ENCODE results near the gene SNX10. TPM values are rescaled to one million over a fixed set of nuclear protein-coding genes. Genes with fewer than 3 reads are reported as not detected.

Gene SNX10
- total and polyA plus RNA-seq, 2 of the 4 experiments (the other 2 are of a cell fraction), result not detected

GRCh38 chr7:26388256-26388655, 96.6 kb downstream of the SNX10 start:
- TF ChIP-seq SMC3 (IDR thresholded peaks at IDR 0.05; ENCODE audit: low read depth, low read length) (no peak), RCOR1 (IDR thresholded peaks at IDR 0.05; ENCODE audit: insufficient replicate concordance, low read length) (no peak), CEBPB (IDR thresholded peaks at IDR 0.05; ENCODE audit: low read depth, low read length) (no peak), MAZ (IDR thresholded peaks at IDR 0.05; ENCODE audit: borderline replicate concordance, low read depth, low read length) (no peak), POLR2A (IDR thresholded peaks at IDR 0.05; ENCODE audit: low read depth, low read length) (no peak)
- H3K4me3 ChIP-seq (ENCODE audit: insufficient read depth, low read depth, low read length), result no peak overlapping the region
- no peak overlapping the region for H3K56ac ChIP-seq (ENCODE audit: extremely low read depth, insufficient read depth, low read length)
- no peaks in the 10 kb centered on the region for H3K36me3 ChIP-seq (ENCODE audit: control insufficient read depth, insufficient read depth, low read length)
- DNase-seq (no peak), ATAC-seq (ENCODE audit: low read depth) (no peak)
- POLR2A ChIA-PET (ENCODE audit: unreplicated experiment), result no interaction called here
- H4K5ac ChIP-seq (ENCODE audit: low read depth, low read length), result no peak overlapping the region
- WGBS, 2 experiments (ENCODE audit: extremely low coverage in 2 of 2, insufficient read length in 1 of 2), result 56% methylated on average over 3 of the region's 4 CpGs; no CpG with 5 or more reads in 1 of the 2 experiments
- H3K4ac ChIP-seq (ENCODE audit: low read depth, low read length), result no peak overlapping the region
- no peak overlapping the region for H2BK15ac ChIP-seq (ENCODE audit: low read depth, low read length)
- peaks cover 5% of the 10 kb centered on the region for H3K27me3 ChIP-seq (ENCODE audit: control insufficient read depth, insufficient read depth, low read length)
- H3K14ac ChIP-seq (replicated peaks; ENCODE audit: low read depth, low read length), result no peak overlapping the region
- H4K91ac ChIP-seq (ENCODE audit: insufficient read depth, low read depth, low read length), result no peak overlapping the region
- no TSS peak for BruUV-seq (replicated peaks)
- H3K23ac ChIP-seq (ENCODE audit: low read depth, low read length), result no peak overlapping the region
- in situ Hi-C loops (cut with MboI; ENCODE audit: low sequenced_read_pairs) (no loop called here), dilution Hi-C loops (cut with HindIII; ENCODE audit: low sequenced_read_pairs, unreplicated experiment) (no loop called here), intact Hi-C loops (cut with micrococcal nuclease) (no loop called here)
- H3K4me1 ChIP-seq (ENCODE audit: control insufficient read depth, insufficient read depth, low read length), result no peaks in the 10 kb centered on the region
- H2BK120ac ChIP-seq (ENCODE audit: low read depth, low read length), result no peak overlapping the region
- no peak overlapping the region for H2AK5ac ChIP-seq (ENCODE audit: low read depth, low read length)
- no peak overlapping the region for H2BK5ac ChIP-seq (ENCODE audit: low read depth, low read length, poor library complexity, severe bottlenecking)
- H3K18ac ChIP-seq (ENCODE audit: low read depth, low read length), result no peak overlapping the region
- no peaks in the 10 kb centered on the region for H3K9me1 ChIP-seq (ENCODE audit: insufficient read depth, low read length)
- no peaks in the 10 kb centered on the region for H3K9me3 ChIP-seq (ENCODE audit: control insufficient read depth, insufficient read depth, low read length)
- no peaks in the 10 kb centered on the region for H4K20me1 ChIP-seq (ENCODE audit: insufficient read depth, low read length)
- CTCF ChIA-PET, result interaction anchor here (0.5 to 1.8 kb wide), 2 partner anchors 18 to 108 kb away, joined by 3 to 4 read pairs; no protein-coding TSS in a partner anchor
- no peak overlapping the region for H2BK20ac ChIP-seq (ENCODE audit: low read depth, low read length)
- no peak overlapping the region for H2AFZ ChIP-seq (replicated peaks; ENCODE audit: low read length, poor library complexity)
- no peak overlapping the region for H3K4me2 ChIP-seq (ENCODE audit: low read depth, low read length)
- no peak overlapping the region for H3K27ac ChIP-seq (ENCODE audit: insufficient read depth, low read length)
- no peaks in the 10 kb centered on the region for H3K79me1 ChIP-seq (ENCODE audit: low read depth in 1 of 2, low read length in 2 of 2)
- H3K9ac ChIP-seq (ENCODE audit: low read depth, low read length), result no peak overlapping the region
- no peak overlapping the region for H2AK9ac ChIP-seq (replicated peaks; ENCODE audit: low read depth, low read length, poor library complexity)
- H4K8ac ChIP-seq (ENCODE audit: low read depth in 2 of 2, low read length in 2 of 2), result no peak overlapping the region

All from IMR-90 (cell line).